Stimulated activated CD4-positive, alpha-beta T cell treated with anti-CD3 and anti-CD28 coated beads, TNF-alpha, amount 100 ng/mL, for 24 hours (primary cell): ENCODE results near the gene GRIP2.
"Not testable (repeated sequence)": the region's sequence is repeated elsewhere in the genome, so short reads cannot be mapped to it uniquely, and the experiment has no call there.

Experiments
- DNase-seq, 3 experiments: peaks; one replicate each; pipeline ENCODE4 v3.0.0-alpha.2; 2020; ENCODE audit warnings: low read depth in 3 of 3

GRIP2 gene

GRCh38 chr3:14520967-14521366 lies 19.2 kb downstream of the GRIP2 start:
- DNase-seq, result no peak

- DNase-seq, result no peak
These were observed 20.0 kb downstream of the GRIP2 start for GRCh38 chr3:14520149-14520548.

- DNase-seq, result no peak
These were observed 20.7 kb downstream of the GRIP2 start for GRCh38 chr3:14519406-14519805.

GRCh38 chr3:14518893-14519292 lies 21.2 kb downstream of the GRIP2 start:
- no peak for DNase-seq

- no peak for DNase-seq
These were observed 21.7 kb downstream of the GRIP2 start for GRCh38 chr3:14518432-14518802.

GRCh38 chr3:14517601-14518431 lies 22.3 kb downstream of the GRIP2 start:
- no peak for DNase-seq

- no peak for DNase-seq
These were observed 23.3 kb downstream of the GRIP2 start for GRCh38 chr3:14516738-14517345.

- DNase-seq, result not testable (repeated sequence)
These were observed 24.6 kb downstream of the GRIP2 start for GRCh38 chr3:14515526-14515925.

GRCh38 chr3:14514323-14514720 lies 25.8 kb downstream of the GRIP2 start:
- no peak for DNase-seq

GRCh38 chr3:14513566-14514322 lies 26.4 kb downstream of the GRIP2 start:
- no peak for DNase-seq

GRCh38 chr3:14512942-14513327 lies 27.2 kb downstream of the GRIP2 start:
- no peak for DNase-seq

- DNase-seq, result no peak
These were observed 27.7 kb downstream of the GRIP2 start for GRCh38 chr3:14512281-14512941.

GRCh38 chr3:14511623-14512280 lies 28.4 kb downstream of the GRIP2 start:
- DNase-seq, result no peak

- DNase-seq, result no peak
These were observed 29.1 kb downstream of the GRIP2 start for GRCh38 chr3:14510838-14511622.

GRCh38 chr3:14509796-14510100 lies 30.4 kb downstream of the GRIP2 start:
- DNase-seq, result no peak

- peak; percentile 51 to 75 (median 56) for DNase-seq
These were observed 31.0 kb downstream of the GRIP2 start for GRCh38 chr3:14508966-14509795.

GRCh38 chr3:14508505-14508819 lies 31.7 kb downstream of the GRIP2 start:
- DNase-seq, result no peak

GRCh38 chr3:14507757-14508504 lies 32.2 kb downstream of the GRIP2 start:
- DNase-seq, result no peak

GRCh38 chr3:14507305-14507741 lies 32.8 kb downstream of the GRIP2 start:
- no peak for DNase-seq
